Type B pancreatic cell (in vitro differentiated cells): ENCODE measurements around the gene KCNN3. TPM values are rescaled to one million over a fixed set of nuclear protein-coding genes. Genes with fewer than 3 reads are reported as not detected.

Experiments
- DNase-seq: peaks from one replicate; pipeline ENCODE4 v3.0.0; 2021; ENCODE audit warnings: mixed read lengths; ENCODE audit not compliant: unreplicated experiment; ENCODE audit errors: extremely low spot score
- H3K27ac Mint-ChIP-seq: 2 replicates; pipeline ENCODE4 v1.8.0; 2021; ENCODE audit warnings: mild to moderate bottlenecking, mixed read lengths
- H3K27me3 Mint-ChIP-seq: 2 replicates; pipeline ENCODE4 v1.8.0; 2021; ENCODE audit warnings: mixed read lengths
- H3K36me3 Mint-ChIP-seq: 2 replicates; pipeline ENCODE4 v1.8.0; 2021; ENCODE audit warnings: mixed read lengths
- H3K4me1 Mint-ChIP-seq: one replicate; pipeline ENCODE4 v1.8.0; 2021; ENCODE audit warnings: mixed read lengths; ENCODE audit not compliant: unreplicated experiment
- H3K4me3 Mint-ChIP-seq: 2 replicates; pipeline ENCODE4 v1.8.0; 2021; ENCODE audit warnings: mild to moderate bottlenecking, mixed read lengths
- H3K9me3 Mint-ChIP-seq: 2 replicates; pipeline ENCODE4 v1.8.0; 2021; ENCODE audit warnings: mixed read lengths
- CTCF ChIP-seq: fragments of 200-600 bp; sonication (generic); conservative IDR thresholded peaks from 2 replicates; pipeline ENCODE4 v1.5.0; 2021; ENCODE audit warnings: antibody characterized with exemption, mild to moderate bottlenecking
- total RNA-seq: library from RNA; stranded (reverse); gene quantifications from 2 replicates; pipeline ENCODE4 v1.2.1, GENCODE V29; 2021; ENCODE audit warnings: low replicate concordance

Gene KCNN3
- total RNA-seq, 1 donor from 2014 or later = 3.8 TPM

GRCh38 chr1:154715385-154715784, 154.7 kb downstream of the KCNN3 start:
- no peak overlapping the region for H3K4me3 Mint-ChIP-seq
- H3K27ac Mint-ChIP-seq = no peak overlapping the region
- no peak for DNase-seq
- peaks cover 7% of the 10 kb centered on the region for H3K4me1 Mint-ChIP-seq
- H3K27me3 Mint-ChIP-seq = peaks cover 4% of the 10 kb centered on the region
- no peak for TF ChIP-seq CTCF
- peaks cover under 1% of the 10 kb centered on the region for H3K36me3 Mint-ChIP-seq
- H3K9me3 Mint-ChIP-seq = peaks cover 2% of the 10 kb centered on the region

GRCh38 chr1:154714638-154715037, 155.4 kb downstream of the KCNN3 start:
- Mint-ChIP-seq H3K4me3 (no peak overlapping the region), H3K27me3 (peaks cover 3% of the 10 kb centered on the region), H3K36me3 (no peaks in the 10 kb centered on the region), H3K27ac (no peak overlapping the region), H3K9me3 (no peaks in the 10 kb centered on the region), H3K4me1 (no peaks in the 10 kb centered on the region)
- TF ChIP-seq CTCF = no peak
- no peak for DNase-seq

GRCh38 chr1:154714052-154714623, 155.9 kb downstream of the KCNN3 start:
- Mint-ChIP-seq H3K9me3 (no peaks in the 10 kb centered on the region), H3K27ac (no peak overlapping the region), H3K36me3 (no peaks in the 10 kb centered on the region), H3K4me1 (no peaks in the 10 kb centered on the region), H3K27me3 (peaks cover 3% of the 10 kb centered on the region), H3K4me3 (no peak overlapping the region)
- DNase-seq = no peak
- no peak for TF ChIP-seq CTCF

GRCh38 chr1:154713005-154713404, 157.1 kb downstream of the KCNN3 start:
- no peak overlapping the region for H3K4me3 Mint-ChIP-seq
- peaks cover 3% of the 10 kb centered on the region for H3K27me3 Mint-ChIP-seq
- no peaks in the 10 kb centered on the region for H3K4me1 Mint-ChIP-seq
- no peaks in the 10 kb centered on the region for H3K36me3 Mint-ChIP-seq
- H3K27ac Mint-ChIP-seq = no peak overlapping the region
- no peak for TF ChIP-seq CTCF
- no peaks in the 10 kb centered on the region for H3K9me3 Mint-ChIP-seq
- no peak for DNase-seq

GRCh38 chr1:154712166-154712810, 157.8 kb downstream of the KCNN3 start:
- H3K4me3 Mint-ChIP-seq = no peak overlapping the region
- DNase-seq = no peak
- no peaks in the 10 kb centered on the region for H3K36me3 Mint-ChIP-seq
- no peaks in the 10 kb centered on the region for H3K4me1 Mint-ChIP-seq
- no peak for TF ChIP-seq CTCF
- no peaks in the 10 kb centered on the region for H3K9me3 Mint-ChIP-seq
- H3K27me3 Mint-ChIP-seq = peaks cover 8% of the 10 kb centered on the region
- H3K27ac Mint-ChIP-seq = no peak overlapping the region
